Stimulated activated naive CD8-positive, alpha-beta T cell treated with anti-CD3 and anti-CD28 coated beads, Interleukin-15, Interleukin-2, amounts not matched to agents 100 U/mL and 50 U/mL, for 24 hours (primary cell): Measurements from ENCODE around the gene MSANTD7.
"Not testable (repeated sequence)": the region's sequence is repeated elsewhere in the genome, so short reads cannot be mapped to it uniquely, and the experiment has no call there.

Experiments
- ATAC-seq: fragments of 150-1000 bp; cut with Tn5 transposase; one replicate; pipeline ENCODE4 v1.10.0; 2021
- DNase-seq: peaks from one replicate; pipeline ENCODE4 v3.0.0; 2021

Gene MSANTD7

DNA sequence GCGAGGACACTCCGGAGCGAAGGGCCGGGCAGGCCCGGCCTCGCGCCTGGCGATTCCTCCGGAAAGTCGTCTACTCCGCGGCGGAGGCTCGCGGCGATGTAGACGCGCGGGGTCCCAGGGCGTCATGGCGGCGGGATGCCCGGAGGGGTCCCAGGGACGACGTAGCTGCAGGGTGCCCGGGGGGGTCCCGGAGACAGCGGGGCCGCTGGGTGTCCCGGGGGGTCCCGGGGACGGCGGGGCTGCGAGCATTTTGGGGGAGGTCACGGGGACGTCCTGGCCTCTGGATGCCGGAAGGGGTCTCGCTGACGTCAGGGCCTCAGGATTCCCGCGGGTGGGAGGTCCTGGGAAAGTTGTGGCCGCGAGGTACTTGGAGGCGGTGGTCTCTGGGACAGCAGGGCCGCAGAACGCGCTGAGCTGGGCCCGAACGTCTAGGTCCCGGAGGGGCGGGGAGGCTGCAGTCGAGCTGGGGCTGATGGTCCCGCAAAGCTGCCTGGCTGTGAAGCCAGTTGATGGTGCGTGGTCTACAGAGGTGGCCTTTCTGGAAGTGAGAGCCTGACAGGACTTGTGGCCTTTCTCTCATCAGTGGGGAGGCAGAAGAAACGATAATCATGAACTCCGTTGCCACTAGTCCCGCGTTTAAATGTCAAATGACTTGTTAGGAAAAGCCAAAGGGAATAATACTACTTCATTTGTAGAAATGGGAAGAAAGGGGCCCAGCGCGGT, 637 bp downstream of the MSANTD7 start:
- DNase-seq: peak; percentile 45
- peak; percentile 1 for ATAC-seq

DNA sequence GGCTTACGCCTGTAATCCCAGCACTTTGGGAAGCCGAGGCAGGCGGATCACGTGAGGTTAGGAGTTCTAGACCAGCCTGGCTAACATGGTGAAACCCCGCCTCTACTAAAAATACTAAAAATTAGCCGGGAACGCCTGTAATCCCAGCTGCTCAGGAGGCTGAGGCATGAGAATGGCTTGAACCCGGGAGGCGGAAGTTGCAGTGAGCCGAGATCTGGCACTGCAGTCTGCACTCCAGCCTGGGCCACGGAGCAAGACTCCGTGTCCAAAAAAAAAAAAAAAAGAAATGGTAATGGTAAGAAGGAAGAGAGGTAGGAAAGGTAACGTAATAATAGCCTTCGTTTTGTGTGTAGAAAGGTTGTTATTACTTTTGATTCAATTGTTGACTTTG, 1.2 kb downstream of the MSANTD7 start:
- ATAC-seq (no peak), DNase-seq (peak; percentile 13)

DNA sequence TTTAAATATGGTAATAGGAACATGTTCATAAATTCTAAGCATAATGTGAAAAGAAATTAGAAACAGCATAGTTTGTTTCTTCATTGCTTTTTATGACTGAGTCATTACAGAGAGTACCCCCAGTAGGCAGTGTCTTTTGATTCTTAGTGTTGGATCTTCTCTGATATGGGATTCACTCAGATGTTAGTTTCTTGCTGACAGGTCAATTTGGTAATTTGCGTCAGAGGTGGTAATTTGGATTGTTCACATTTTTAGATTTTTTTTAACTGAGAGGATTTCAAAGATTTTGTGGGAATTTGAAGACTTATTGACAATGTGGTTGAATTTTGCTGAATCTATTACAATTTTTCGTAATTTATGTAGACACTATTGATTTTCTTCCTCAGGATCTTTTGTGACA, 2.1 kb downstream of the MSANTD7 start:
- ATAC-seq: no peak

DNA sequence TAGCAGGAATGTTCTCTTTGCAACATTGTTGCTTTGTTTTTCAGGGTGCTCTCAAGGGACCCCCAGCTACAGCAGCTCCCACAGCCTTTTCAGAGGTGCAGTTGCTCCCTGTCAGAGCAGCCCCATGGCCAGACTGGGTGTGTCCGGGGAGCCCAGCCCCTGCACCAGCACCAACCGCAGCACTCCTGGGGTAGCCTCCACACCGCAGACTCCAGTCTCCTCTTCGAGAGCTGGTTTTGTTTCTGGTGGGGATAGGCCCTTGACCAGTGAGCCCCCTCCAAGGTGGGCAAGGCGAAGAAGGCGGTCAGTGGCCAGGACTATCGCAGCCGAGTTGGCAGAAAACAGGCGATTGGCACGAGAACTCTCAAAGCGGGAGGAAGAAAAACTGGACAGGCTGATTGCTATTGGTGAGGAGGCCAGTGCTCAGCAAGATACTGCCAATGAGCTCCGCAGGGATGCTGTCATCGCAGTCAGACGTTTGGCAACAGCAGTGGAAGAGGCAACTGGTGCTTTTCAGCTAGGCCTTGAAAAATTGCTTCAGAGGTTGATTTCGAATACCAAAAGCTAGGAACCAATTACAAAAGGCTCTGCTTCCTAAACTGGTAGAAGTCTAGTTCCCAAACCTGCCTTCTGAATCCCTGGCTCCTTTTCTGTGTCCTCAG, 5.4 kb downstream of the MSANTD7 start:
- ATAC-seq (no peak), DNase-seq (no peak)

More for the DNA sequence above, 2.1 kb downstream of the MSANTD7 start:
- no peak for DNase-seq

DNA sequence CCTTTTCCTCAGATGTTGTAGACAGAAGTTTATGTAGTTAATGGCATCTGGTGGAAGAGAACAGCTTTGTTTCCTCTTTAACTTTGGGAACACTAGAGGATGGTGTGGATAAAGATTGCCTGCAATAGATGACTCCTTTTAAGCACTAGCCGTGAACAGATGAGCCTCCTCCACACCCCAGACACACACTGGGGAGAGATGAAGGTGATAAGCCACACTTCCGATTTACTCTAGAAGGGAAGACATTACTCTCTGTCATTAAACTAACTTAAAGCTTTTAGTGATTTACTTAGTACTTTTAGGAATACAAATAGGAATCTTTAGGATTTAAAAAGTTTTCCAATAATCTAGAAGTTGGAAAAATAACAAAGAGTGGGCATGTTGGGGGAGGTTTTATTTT, 6.8 kb downstream of the MSANTD7 start:
- no peak for ATAC-seq
- DNase-seq: no peak

DNA sequence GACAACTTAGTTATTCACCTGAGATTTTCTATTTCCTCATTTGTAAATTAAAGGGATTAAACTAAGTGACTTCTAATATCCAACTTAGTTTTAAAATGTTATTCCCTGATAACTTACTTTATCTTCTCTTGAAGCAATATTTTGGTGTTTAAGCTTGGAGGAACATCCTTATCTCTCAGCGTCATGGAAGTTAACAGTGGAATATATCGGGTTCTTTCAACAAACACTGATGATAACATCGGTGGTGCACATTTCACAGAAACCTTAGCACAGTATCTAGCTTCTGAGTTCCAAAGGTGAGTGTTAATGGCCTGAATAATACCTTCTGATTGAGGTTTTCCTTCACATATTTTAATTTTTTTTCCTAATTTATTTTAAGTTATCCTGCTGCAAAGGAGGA, 14.1 kb downstream of the MSANTD7 start:
- no peak for ATAC-seq
- DNase-seq: no peak

DNA sequence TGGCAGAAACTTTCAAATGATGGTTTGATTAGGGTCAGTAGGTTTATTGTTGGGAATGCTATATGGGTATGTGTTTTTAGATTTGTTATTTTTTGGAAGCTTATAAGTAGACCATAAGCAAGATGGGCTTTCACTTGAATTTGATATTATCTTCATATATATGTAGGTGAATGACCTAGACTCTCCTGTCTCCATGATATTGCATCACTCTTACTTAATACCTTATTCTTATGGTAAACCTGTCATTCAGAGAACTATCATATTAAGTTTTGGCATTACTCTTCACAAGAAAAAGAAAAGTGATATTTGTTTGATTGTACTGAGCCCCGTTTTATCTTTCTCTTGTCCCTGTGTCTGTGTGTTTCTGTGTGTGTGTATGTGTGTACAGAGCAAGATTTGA, 17.3 kb downstream of the MSANTD7 start:
- DNase-seq (no peak), ATAC-seq (no peak)

DNA sequence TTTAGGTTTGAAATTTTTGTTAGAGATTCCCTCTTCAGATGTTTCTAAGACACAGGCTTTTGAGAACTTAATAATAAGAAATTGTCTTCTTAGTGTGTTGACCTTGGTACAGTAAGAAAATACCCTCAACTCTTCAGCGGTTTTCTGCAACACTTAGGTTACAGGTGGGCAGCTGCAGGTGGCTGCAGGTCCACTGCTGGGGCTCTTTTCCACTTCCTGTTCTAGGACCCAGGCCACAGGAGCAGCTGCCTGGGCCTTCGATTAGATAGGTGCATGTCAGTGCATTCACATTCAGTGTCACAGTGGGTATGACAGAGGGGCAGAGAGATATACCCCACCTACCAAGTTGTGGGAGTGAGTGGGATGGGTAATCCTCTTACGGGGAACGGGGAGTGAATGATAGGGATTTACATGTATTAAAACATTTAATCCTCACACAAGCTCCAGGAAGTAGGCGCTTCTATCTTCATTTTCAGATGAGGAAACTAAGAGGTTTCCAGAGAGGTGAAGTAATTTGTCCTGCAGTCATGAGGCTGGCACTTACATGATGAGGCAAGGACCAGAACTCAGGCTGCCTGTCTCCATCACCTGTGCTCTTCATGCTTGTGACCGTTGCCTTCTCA, 20.3 kb downstream of the MSANTD7 start:
- ATAC-seq: no peak
- no peak for DNase-seq

DNA sequence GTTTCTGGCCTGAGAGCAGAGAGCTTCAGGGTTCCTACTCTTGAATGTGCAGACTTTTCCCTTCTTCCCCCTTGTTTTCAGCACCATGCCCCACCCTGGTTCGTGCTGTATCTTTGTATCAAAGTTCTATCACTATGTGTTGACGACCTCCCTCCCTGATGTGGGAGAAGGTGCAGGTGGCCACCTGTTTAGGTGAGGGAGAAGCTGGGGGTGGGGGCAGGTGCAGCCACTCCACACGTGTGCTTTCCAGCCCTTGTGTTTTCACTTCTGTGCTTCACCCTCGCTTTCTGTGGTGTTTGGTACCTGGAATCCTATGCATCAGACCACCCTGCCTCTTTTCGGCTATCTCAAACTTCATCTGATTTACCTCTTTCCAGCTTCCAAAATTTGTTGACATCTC, 20.9 kb downstream of the MSANTD7 start:
- no peak for DNase-seq
- no peak for ATAC-seq

DNA sequence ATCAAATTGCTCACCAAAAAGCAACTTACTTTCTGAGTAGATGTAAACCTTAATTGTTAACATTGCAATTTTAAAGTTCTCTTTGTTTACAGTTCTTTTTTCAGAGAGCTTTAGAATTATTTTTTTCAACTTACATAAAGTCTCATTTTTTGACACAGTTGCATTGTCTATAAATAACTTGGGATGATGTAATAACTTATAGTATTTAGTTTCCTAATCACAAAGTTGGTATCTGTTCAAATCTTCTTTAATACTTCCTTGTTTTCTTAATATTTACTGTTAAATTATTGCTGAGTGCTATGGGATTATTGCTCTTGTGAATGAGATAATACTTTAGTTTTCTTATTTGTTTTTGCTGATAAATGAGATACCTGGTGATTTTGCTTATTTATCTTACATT, 21.7 kb downstream of the MSANTD7 start:
- ATAC-seq (no peak), DNase-seq (no peak)

DNA sequence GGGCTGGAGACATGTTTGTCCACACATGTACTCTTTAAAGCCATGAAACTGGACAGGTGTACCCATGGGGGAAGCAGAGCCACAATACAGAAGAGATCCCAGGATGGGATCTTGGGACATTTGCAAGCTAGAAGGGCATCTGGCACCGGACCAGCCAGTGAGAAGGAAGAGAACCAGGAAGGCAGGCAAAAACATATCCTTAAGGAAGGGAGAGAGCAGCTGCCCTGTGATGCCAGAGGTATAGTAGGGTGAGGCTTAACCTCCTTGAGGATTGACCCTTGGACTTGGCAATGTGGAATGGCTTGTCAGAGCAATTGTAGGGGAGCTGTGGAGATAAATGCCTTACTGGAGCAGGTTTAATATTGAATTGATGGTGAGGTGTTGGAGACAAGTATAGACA, 22.7 kb downstream of the MSANTD7 start:
- ATAC-seq (no peak), DNase-seq (no peak)

DNA sequence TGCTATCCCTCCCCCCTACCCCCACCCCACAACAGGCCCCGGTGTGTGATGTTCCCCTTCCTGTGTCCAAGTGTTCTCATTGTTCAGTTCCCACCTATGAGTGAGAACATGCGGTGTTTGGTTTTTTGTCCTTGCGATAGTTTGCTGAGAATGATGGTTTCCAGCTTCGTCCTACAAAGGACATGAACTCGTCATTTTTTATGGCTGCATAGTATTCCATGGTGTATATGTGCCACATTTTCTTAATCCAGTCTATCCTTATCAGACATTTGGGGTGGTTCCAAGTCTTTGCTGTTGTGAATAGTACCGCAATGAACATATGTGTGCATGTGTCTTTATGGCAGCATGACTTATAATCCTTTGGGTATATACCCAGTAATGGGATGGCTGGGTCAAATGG, 26.4 kb downstream of the MSANTD7 start:
- not testable (repeated sequence) for ATAC-seq, DNase-seq

DNA sequence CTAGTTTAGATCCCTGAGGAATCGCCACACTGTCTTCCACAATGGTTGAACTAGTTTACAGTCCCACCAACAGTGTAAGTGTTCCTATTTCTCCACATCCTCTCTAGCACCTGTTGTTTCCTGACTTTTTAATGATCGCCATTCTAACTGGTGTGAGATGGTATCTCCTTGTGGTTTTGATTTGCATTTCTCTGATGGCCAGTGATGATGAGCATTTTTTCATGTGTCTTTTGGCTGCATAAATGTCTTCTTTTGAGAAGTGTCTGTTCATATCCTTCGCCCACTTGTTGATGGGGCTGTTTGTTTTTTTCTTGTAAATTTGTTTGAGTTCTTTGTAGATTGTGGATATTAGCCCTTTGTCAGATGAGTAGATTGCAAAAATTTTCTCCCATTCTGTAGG, 26.8 kb downstream of the MSANTD7 start:
- ATAC-seq: not testable (repeated sequence)

DNA sequence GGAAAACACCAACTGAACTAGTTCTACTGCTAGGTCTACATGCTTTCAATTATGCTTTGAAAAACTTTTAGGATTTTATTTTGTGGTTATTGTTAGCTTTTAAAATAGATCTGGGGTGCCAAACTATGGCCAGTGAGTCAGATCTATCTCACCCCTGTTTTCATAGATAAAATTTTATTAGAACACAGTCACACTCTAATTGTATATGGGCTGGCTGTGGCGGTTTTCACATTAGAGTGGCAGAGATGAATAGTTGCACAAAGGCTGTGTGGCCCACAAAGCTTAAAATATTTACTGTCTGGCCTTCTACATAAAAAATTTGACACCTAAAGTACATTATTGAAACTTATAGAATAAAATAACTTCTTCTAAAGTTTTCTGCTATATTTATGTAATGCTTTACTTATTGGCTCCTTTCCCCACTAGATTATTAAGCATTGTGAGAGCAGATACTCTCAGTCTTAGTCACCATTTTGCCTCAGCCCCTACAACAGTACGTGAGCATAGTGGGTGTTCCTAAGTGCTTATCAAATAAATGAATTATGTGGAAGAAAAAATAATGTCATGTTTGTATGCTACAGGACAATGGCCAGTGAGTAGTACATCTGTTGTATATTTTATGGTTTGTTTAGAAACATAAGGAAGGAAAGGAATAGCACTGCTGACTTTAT, 35.1 kb downstream of the MSANTD7 start:
- DNase-seq (no peak), ATAC-seq (no peak)

More for the DNA sequence above, 26.8 kb downstream of the MSANTD7 start:
- not testable (repeated sequence) for DNase-seq

DNA sequence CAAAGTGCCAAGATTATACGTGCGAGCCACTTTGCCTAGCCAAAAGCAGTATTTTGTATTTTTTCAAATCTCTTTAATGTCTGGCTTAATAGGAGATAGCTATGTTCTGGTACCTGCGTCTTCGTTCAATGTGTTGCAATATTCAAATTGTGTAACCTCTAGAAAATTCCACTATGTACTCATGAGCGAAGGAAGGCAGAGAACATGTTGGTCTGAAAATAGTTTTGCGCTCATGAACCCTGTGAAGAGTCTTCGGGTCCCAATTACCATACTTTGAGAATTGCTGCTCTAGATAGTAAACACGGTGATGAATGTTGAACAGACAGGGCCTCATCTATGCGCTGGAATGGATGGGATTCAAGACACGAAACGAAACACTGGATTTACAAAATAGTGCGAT, 37.8 kb downstream of the MSANTD7 start:
- ATAC-seq: no peak
- DNase-seq: no peak

DNA sequence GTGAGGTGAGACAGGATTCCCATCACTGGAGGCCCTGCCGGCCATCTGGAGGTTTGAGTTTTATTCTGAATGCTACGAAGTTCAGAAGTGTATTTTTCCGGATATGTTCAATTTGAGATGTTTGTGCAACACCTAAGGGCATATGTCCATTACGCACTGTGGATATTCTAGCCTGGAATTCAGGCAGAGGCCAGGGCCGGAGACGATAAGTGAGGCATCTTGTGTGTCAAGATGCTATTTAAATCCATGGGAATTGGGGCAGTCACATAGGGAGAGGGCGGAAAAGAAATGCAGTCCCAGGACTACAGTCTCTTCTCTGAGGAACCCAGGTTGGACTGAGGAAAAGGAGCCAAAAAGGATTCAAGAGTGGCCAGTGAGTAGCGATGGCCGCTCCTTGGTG, 38.7 kb downstream of the MSANTD7 start:
- DNase-seq: no peak
- ATAC-seq: no peak

DNA sequence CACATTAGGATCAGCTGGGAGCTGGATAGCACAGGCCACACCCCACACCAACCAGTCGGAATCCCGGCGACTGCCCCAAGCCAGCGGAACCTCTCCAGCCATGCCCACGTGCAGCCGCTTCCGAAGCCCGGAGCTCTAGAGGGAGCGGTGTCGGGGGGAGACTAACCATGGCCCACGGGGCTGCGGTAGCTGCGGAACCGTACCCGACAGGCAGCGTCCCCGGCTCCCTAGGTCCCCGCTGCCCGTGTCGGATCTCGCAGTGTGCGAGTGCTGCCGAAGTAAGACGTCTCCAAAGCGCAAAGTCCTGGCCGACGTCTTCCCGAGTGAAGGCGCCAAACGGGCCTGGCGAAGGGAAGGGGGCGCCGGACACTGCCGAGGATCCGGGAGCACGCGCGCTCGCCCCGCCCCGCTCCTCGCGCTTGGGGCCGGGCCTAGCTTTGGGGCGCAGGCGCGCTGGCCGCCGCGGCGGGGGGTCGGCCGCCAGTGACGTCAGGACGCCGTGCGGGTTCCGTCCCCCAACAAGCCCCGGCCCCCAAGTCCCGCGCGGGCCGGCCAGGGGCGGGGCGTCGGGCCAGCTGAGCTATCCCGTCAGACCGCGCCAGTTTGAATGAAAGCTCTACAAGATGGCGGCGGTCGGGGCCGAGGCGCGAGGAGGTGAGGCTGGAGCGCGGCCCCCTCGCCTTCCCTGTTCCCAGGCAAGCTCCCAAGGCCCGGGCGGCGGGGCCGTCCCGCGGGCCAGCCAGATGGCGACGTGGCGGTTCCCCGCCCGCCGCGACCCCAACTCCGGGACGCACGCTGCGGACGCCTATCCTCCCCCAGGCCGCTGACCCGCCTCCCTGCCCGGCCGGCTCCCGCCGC, 40.4 kb downstream of the MSANTD7 start, which contains the start of gene SUV39H2:
TSS of gene SUV39H2 (plus strand) at position 601 of the 858 bp plus-strand sequence. CDS start at position 624, 23 bp downstream.
- peak; percentile 93 for ATAC-seq
- peak; percentile 96 for DNase-seq

DNA sequence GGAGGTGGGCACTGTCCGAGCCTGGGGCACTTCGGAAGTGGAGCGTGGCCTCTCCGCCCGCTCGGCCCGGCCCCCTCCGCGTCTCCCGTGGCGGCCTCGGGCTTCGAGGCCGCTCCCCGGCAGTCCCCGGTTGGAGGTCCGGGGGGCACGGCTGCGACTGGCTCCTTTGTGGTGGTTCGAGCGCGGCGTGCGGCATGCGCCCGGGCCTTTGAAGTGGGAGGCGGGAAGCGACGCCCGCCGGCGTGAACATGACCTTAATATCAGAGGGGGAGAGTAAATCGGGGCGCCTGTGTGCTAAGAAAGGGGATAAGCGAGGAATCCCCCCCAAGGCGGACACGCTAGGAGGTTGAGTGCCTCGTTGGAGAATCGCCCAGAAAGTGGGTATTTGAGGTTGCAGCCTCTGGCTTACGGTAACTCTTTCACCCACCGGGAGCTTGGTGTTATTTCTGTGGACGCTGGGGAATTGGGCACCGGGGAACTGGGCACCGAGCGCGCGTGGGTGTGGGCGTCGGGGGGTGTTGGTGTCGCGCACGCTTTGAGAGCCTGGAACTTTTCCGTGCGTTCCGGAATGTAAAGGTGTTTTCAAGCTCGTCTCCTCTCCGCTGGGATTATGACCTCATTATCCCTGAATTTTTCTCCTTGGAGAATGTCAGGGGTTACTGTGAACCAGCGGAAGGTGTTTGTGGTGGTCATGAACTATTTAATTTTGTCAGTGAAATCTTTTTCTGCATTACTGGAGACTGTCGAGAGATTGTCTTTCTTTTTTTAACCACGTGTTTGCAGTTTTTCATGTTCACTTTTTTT, 41.2 kb downstream of the MSANTD7 start:
- DNase-seq (peak; percentile 59), ATAC-seq (peak; percentile 10)

DNA sequence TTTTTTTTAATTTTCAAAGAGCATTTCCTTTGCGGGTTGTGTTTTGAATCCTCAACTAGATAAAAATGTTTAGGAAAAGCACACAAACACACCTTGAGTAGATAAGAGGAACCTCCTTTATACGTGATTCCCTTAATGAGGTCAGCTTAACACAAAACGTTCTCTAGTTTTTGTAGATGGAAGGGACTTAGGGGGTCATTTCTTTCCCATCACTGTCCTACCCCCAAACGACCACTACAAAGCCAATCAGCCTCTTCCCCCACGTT, 41.8 kb downstream of the MSANTD7 start:
- DNase-seq (no peak), ATAC-seq (no peak)

DNA sequence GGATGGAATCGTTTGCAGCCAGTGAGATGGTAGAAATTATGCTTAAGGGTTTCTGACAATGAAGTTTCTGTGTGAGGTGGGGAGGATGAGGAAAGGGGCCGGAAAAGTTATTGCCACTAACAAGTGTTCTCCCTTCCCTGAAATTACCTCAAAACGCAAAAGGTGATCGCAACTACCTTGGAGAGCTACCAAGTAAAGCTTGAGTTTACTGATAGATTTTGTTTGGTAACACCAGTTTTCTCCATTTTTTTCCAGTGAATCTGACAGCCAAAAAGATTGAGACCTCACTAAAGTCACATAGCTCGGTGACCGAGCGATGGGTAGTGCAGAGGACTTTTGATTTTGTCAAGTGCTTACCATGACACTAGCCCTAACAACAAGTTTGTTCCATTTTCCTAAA, 42.1 kb downstream of the MSANTD7 start:
- ATAC-seq (no peak), DNase-seq (no peak)

DNA sequence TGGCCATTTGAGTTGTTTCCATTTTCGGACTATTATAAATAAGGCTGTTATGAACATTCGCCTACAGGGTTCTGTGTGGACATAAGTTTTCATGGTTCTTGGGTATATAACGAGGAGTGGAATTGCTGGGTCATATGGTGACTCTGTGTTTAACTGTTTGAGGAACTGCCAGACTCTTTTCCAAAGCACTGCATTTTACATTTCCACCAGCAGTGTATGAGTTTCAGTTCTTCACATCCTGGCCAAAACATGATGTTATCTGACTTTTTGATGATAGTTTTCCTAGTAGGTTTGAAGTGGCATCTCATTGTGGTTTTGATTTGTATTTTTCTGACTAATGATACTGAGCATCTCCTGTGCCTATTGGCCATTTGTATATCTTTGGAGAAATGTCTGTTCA, 46.0 kb downstream of the MSANTD7 start:
- no peak for DNase-seq
- peak; percentile 80 for ATAC-seq
